HG03196 (cell line): ENCODE measurements around the gene TBC1D2B.

ENCODE experiments used
- ATAC-seq: cut with Tn5 transposase; IDR thresholded peaks from one replicate; pipeline ENCODE4 v1.9.1; 2021; ENCODE audit not compliant: unreplicated experiment

The TBC1D2B gene

GRCh38 chr15:78055919-78056713 is 21.4 kb downstream of the TBC1D2B start:
- no peak for ATAC-seq

GRCh38 chr15:78054966-78055365 is 22.5 kb downstream of the TBC1D2B start:
- ATAC-seq = no peak

- no peak for ATAC-seq
These were observed 23.0 kb downstream of the TBC1D2B start for GRCh38 chr15:78054518-78054917.

GRCh38 chr15:78052545-78052944 is 25.0 kb downstream of the TBC1D2B start:
- ATAC-seq = no peak

- ATAC-seq = no peak
These were observed 25.5 kb downstream of the TBC1D2B start for GRCh38 chr15:78052001-78052401.

- ATAC-seq = no peak
These were observed 25.9 kb downstream of the TBC1D2B start for GRCh38 chr15:78051596-78051995.

GRCh38 chr15:78050826-78051225 is 26.7 kb downstream of the TBC1D2B start:
- no peak for ATAC-seq

GRCh38 chr15:78050441-78050809 is 27.1 kb downstream of the TBC1D2B start:
- ATAC-seq = no peak

GRCh38 chr15:78049691-78050440 is 27.6 kb downstream of the TBC1D2B start:
- ATAC-seq = peak; percentile 53

GRCh38 chr15:78048628-78048920 is 28.9 kb downstream of the TBC1D2B start:
- ATAC-seq = no peak

GRCh38 chr15:78047761-78048627 is 29.5 kb downstream of the TBC1D2B start:
- no peak for ATAC-seq

GRCh38 chr15:78046796-78047341 is 30.6 kb downstream of the TBC1D2B start:
- ATAC-seq = no peak

- no peak for ATAC-seq
These were observed 32.3 kb downstream of the TBC1D2B start for GRCh38 chr15:78045189-78045588.

- ATAC-seq = no peak
These were observed 32.9 kb downstream of the TBC1D2B start for GRCh38 chr15:78044407-78045155.

- ATAC-seq = no peak
These were observed 35.6 kb downstream of the TBC1D2B start for GRCh38 chr15:78041946-78042345.

GRCh38 chr15:78040653-78041244 is 36.8 kb downstream of the TBC1D2B start:
- no peak for ATAC-seq

GRCh38 chr15:78038585-78039247 is 38.8 kb downstream of the TBC1D2B start:
- no peak for ATAC-seq

- no peak for ATAC-seq
These were observed 39.7 kb downstream of the TBC1D2B start for GRCh38 chr15:78037779-78038305.

- no peak for ATAC-seq
These were observed 40.2 kb downstream of the TBC1D2B start for GRCh38 chr15:78037328-78037727.
